ENCODE data around the gene RAPGEF6. TPM values are rescaled to one million over a fixed set of nuclear protein-coding genes. Genes with fewer than 3 reads are reported as not detected.

Gene RAPGEF6
- polyA plus RNA-seq, 1 donor (not counting 4 experiments of a cell fraction or from before 2014, with no cell fraction given), result 8.7 TPM

- dilution Hi-C loops (cut with MboI; ENCODE audit: extremely low pct_ligation_motif_present, low sequenced_read_pairs), result no loop called here
- H3K4me2 ChIP-seq (ENCODE audit: control insufficient read depth, extremely low read depth, insufficient read depth, low read depth, low read length), result no peak overlapping the region
- no peaks in the 10 kb centered on the region for H3K9me1 ChIP-seq (ENCODE audit: control insufficient read depth, extremely low read depth, insufficient read depth, low read length)
- no peak overlapping the region for H2AFZ ChIP-seq (ENCODE audit: control insufficient read depth, low read length)
- H3K9ac ChIP-seq (ENCODE audit: control insufficient read depth, extremely low read depth, insufficient read depth, low read length), result no peak overlapping the region
- FAIRE-seq (no peak), DNase-seq (ENCODE audit: low read depth, low spot score) (no peak)
- no peak for TF ChIP-seq EZH2 (IDR thresholded peaks at IDR 0.05; ENCODE audit: low read length)
- TF ChIP-seq CTCF (optimal IDR thresholded peaks at IDR 0.05 in 1 of 3, IDR thresholded peaks at IDR 0.05 in 1 of 3, conservative IDR thresholded peaks at IDR 0.05 in 1 of 3; ENCODE audit: extremely low read depth in 1 of 3, insufficient read depth in 2 of 3, low read length in 3 of 3), result no peak
- no peaks in the 10 kb centered on the region for H3K4me1 ChIP-seq (ENCODE audit: control insufficient read depth, extremely low read depth, insufficient read depth, low read length)
- H3K9me3 ChIP-seq (ENCODE audit: control insufficient read depth, low read depth, low read length), result no peaks in the 10 kb centered on the region
- H3K4me3 ChIP-seq (ENCODE audit: control insufficient read depth in 2 of 3, extremely low read depth in 1 of 3, insufficient read depth in 2 of 3, low read depth in 1 of 3, low read length in 3 of 3), result no peak overlapping the region
- H3K27ac ChIP-seq (ENCODE audit: control insufficient read depth, insufficient read depth, low read length), result no peak overlapping the region
- H3K36me3 ChIP-seq (ENCODE audit: control insufficient read depth in 2 of 2, extremely low read depth in 1 of 2, insufficient read depth in 2 of 2, low read length in 2 of 2), result peaks cover 6 to 9% of the 10 kb centered on the region in 2 experiments
- no peaks in the 10 kb centered on the region for H3K79me2 ChIP-seq (ENCODE audit: control insufficient read depth, insufficient read depth, low read length)
- H3K27me3 ChIP-seq (ENCODE audit: control insufficient read depth, extremely low read depth, insufficient read depth, low read length), result no peaks in the 10 kb centered on the region
- no peaks in the 10 kb centered on the region for H4K20me1 ChIP-seq (ENCODE audit: control insufficient read depth, extremely low read depth, insufficient read depth, low read length)
These were observed 198.9 kb downstream of the RAPGEF6 start for GRCh38 chr5:131436081-131436480.

- FAIRE-seq (no peak), DNase-seq (ENCODE audit: low read depth, low spot score) (no peak)
- H3K36me3 ChIP-seq (ENCODE audit: control insufficient read depth in 2 of 2, extremely low read depth in 1 of 2, insufficient read depth in 2 of 2, low read length in 2 of 2), result peaks cover 10 to 12% of the 10 kb centered on the region in 2 experiments
- H3K4me1 ChIP-seq (ENCODE audit: control insufficient read depth, extremely low read depth, insufficient read depth, low read length), result no peaks in the 10 kb centered on the region
- no peak overlapping the region for H2AFZ ChIP-seq (ENCODE audit: control insufficient read depth, low read length)
- no peaks in the 10 kb centered on the region for H3K27me3 ChIP-seq (ENCODE audit: control insufficient read depth, extremely low read depth, insufficient read depth, low read length)
- H3K9me3 ChIP-seq (ENCODE audit: control insufficient read depth, low read depth, low read length), result no peaks in the 10 kb centered on the region
- no peaks in the 10 kb centered on the region for H4K20me1 ChIP-seq (ENCODE audit: control insufficient read depth, extremely low read depth, insufficient read depth, low read length)
- H3K9ac ChIP-seq (ENCODE audit: control insufficient read depth, extremely low read depth, insufficient read depth, low read length), result no peak overlapping the region
- H3K9me1 ChIP-seq (ENCODE audit: control insufficient read depth, extremely low read depth, insufficient read depth, low read length), result no peaks in the 10 kb centered on the region
- H3K4me2 ChIP-seq (ENCODE audit: control insufficient read depth, extremely low read depth, insufficient read depth, low read depth, low read length), result no peak overlapping the region
- dilution Hi-C loops (cut with MboI; ENCODE audit: extremely low pct_ligation_motif_present, low sequenced_read_pairs), result no loop called here
- H3K79me2 ChIP-seq (ENCODE audit: control insufficient read depth, insufficient read depth, low read length), result no peaks in the 10 kb centered on the region
- H3K27ac ChIP-seq (ENCODE audit: control insufficient read depth, insufficient read depth, low read length), result no peak overlapping the region
- TF ChIP-seq CTCF (optimal IDR thresholded peaks at IDR 0.05 in 1 of 3, IDR thresholded peaks at IDR 0.05 in 1 of 3, conservative IDR thresholded peaks at IDR 0.05 in 1 of 3; ENCODE audit: extremely low read depth in 1 of 3, insufficient read depth in 2 of 3, low read length in 3 of 3) (no peak), EZH2 (IDR thresholded peaks at IDR 0.05; ENCODE audit: low read length) (no peak)
- no peak overlapping the region for H3K4me3 ChIP-seq (ENCODE audit: control insufficient read depth in 2 of 3, extremely low read depth in 1 of 3, insufficient read depth in 2 of 3, low read depth in 1 of 3, low read length in 3 of 3)
These were observed 201.9 kb downstream of the RAPGEF6 start for GRCh38 chr5:131433109-131433508.

Measured in keratinocyte (primary cell).